Progenitor cell of endocrine pancreas (in vitro differentiated cells): ENCODE results near the gene KCNJ6. TPM values are rescaled to one million over a fixed set of nuclear protein-coding genes. Genes with fewer than 3 reads are reported as not detected.

Source experiments
- DNase-seq: peaks from one replicate; pipeline ENCODE4 v3.0.0; 2021; ENCODE audit warnings: low spot score; ENCODE audit not compliant: unreplicated experiment
- H3K27ac Mint-ChIP-seq: 2 replicates; pipeline ENCODE4 v1.8.0; 2021; ENCODE audit warnings: mild to moderate bottlenecking, moderate library complexity, mixed read lengths
- H3K27me3 Mint-ChIP-seq: 2 replicates; pipeline ENCODE4 v1.8.0; 2021; ENCODE audit warnings: mixed read lengths
- H3K36me3 Mint-ChIP-seq: 2 replicates; pipeline ENCODE4 v1.8.0; 2022; ENCODE audit warnings: mixed read lengths; ENCODE audit not compliant: insufficient read depth
- H3K4me1 Mint-ChIP-seq: 2 replicates; pipeline ENCODE4 v1.8.0; 2021; ENCODE audit warnings: low read depth, mixed read lengths
- H3K4me3 Mint-ChIP-seq: 2 replicates; pipeline ENCODE4 v1.8.0; 2021; ENCODE audit warnings: low read depth, mild to moderate bottlenecking, moderate library complexity, mixed read lengths
- H3K9me3 Mint-ChIP-seq: 2 replicates; pipeline ENCODE4 v1.8.0; 2021; ENCODE audit warnings: low read depth, mixed read lengths
- CTCF ChIP-seq: fragments of 200-600 bp; sonication (generic); IDR thresholded peaks from one replicate; pipeline ENCODE4 v1.5.0; 2021; ENCODE audit warnings: antibody characterized with exemption, mild to moderate bottlenecking; ENCODE audit not compliant: unreplicated experiment
- total RNA-seq: library from RNA; stranded (reverse); gene quantifications from 2 replicates; pipeline ENCODE4 v1.2.1, GENCODE V29; 2021

KCNJ6 gene
- total RNA-seq, 1 donor from 2014 or later, result 3.3 TPM

- H3K4me3 Mint-ChIP-seq, result no peak overlapping the region
- H3K36me3 Mint-ChIP-seq, result no peaks in the 10 kb centered on the region
- H3K27ac Mint-ChIP-seq, result no peak overlapping the region
- H3K4me1 Mint-ChIP-seq, result peaks cover 12% of the 10 kb centered on the region
- no peak for TF ChIP-seq CTCF
- H3K9me3 Mint-ChIP-seq, result peaks cover under 1% of the 10 kb centered on the region
- H3K27me3 Mint-ChIP-seq, result peaks cover 3% of the 10 kb centered on the region
- DNase-seq, result no peak
Observed at GRCh38 chr21:37623183-37623582, 293.1 kb downstream of the KCNJ6 start.

- Mint-ChIP-seq H3K27me3 (peaks cover 3% of the 10 kb centered on the region), H3K27ac (no peak overlapping the region), H3K9me3 (no peaks in the 10 kb centered on the region), H3K36me3 (no peaks in the 10 kb centered on the region), H3K4me1 (peaks cover 12% of the 10 kb centered on the region), H3K4me3 (no peak overlapping the region)
- DNase-seq, result no peak
- no peak for TF ChIP-seq CTCF
Observed at GRCh38 chr21:37622755-37623154, 293.5 kb downstream of the KCNJ6 start.

- H3K4me1 Mint-ChIP-seq, result no peaks in the 10 kb centered on the region
- no peaks in the 10 kb centered on the region for H3K36me3 Mint-ChIP-seq
- H3K9me3 Mint-ChIP-seq, result no peaks in the 10 kb centered on the region
- no peak for TF ChIP-seq CTCF
- DNase-seq, result no peak
- no peak overlapping the region for H3K27ac Mint-ChIP-seq
- H3K4me3 Mint-ChIP-seq, result no peak overlapping the region
- H3K27me3 Mint-ChIP-seq, result peaks cover 3% of the 10 kb centered on the region
Observed at GRCh38 chr21:37620401-37620800, 295.9 kb downstream of the KCNJ6 start.

GRCh38 chr21:37619464-37619974 is 296.7 kb downstream of the KCNJ6 start:
- no peaks in the 10 kb centered on the region for H3K36me3 Mint-ChIP-seq
- H3K27ac Mint-ChIP-seq, result no peak overlapping the region
- DNase-seq, result no peak
- H3K9me3 Mint-ChIP-seq, result no peaks in the 10 kb centered on the region
- H3K27me3 Mint-ChIP-seq, result peaks cover 3% of the 10 kb centered on the region
- no peak for TF ChIP-seq CTCF
- H3K4me1 Mint-ChIP-seq, result no peaks in the 10 kb centered on the region
- H3K4me3 Mint-ChIP-seq, result no peak overlapping the region

GRCh38 chr21:37618081-37618480 is 298.2 kb downstream of the KCNJ6 start:
- Mint-ChIP-seq H3K9me3 (peaks cover 3% of the 10 kb centered on the region), H3K36me3 (no peaks in the 10 kb centered on the region), H3K27ac (no peak overlapping the region), H3K27me3 (peaks cover 3% of the 10 kb centered on the region), H3K4me3 (no peak overlapping the region), H3K4me1 (no peaks in the 10 kb centered on the region)
- TF ChIP-seq CTCF, result no peak
- no peak for DNase-seq
